Fibroblast of villous mesenchyme (primary cell): ENCODE measurements around the gene TMEM37. TPM values are rescaled to one million over a fixed set of nuclear protein-coding genes. Genes with fewer than 3 reads are reported as not detected.

Experiments
- DNase-seq: peaks from one replicate; pipeline ENCODE4 v3.0.0-alpha.2; 2010; ENCODE audit warnings: low read depth
- H3K4me3 ChIP-seq: 2 replicates; pipeline ENCODE4 v1.5.1; 2011; ENCODE audit warnings: low read depth, mild to moderate bottlenecking, low read length
- CTCF ChIP-seq: IDR thresholded peaks from 2 replicates; pipeline ENCODE4 v1.5.1; 2012; ENCODE audit warnings: low read depth, mild to moderate bottlenecking, low read length; ENCODE audit not compliant: insufficient read depth
- total RNA-seq: library from RNA; depleted of rRNA; stranded (reverse); fragments of >200 nt; gene quantifications from 2 replicates; pipeline ENCODE4 v1.2.3, GENCODE V29; 2012

Gene TMEM37
- total RNA-seq, 1 donor = 1.3 TPM

GRCh38 chr2:119486886-119487285 is 55.2 kb downstream of the TMEM37 start:
- DNase-seq = no peak
- no peak overlapping the region for H3K4me3 ChIP-seq
- no peak for TF ChIP-seq CTCF

- no peak for TF ChIP-seq CTCF
- no peak overlapping the region for H3K4me3 ChIP-seq
- DNase-seq = no peak
These were observed 56.0 kb downstream of the TMEM37 start for GRCh38 chr2:119487434-119488244.

Other genes starting within 250 kb of the TMEM37 start
- 14.5 and 17.7 TPM in 2 replicates for gene STEAP3, start 208.0 kb upstream of the TMEM37 start, total RNA-seq
- gene C2orf76, start 65.0 kb upstream of the TMEM37 start, total RNA-seq = 8.6 and 9.3 TPM in 2 replicates
- gene DBI, start 64.9 kb upstream of the TMEM37 start, total RNA-seq = 87.0 and 117 TPM in 2 replicates
- gene SCTR, start 92.6 kb downstream of the TMEM37 start, total RNA-seq = not detected in 2 replicates
- gene CFAP221, start 112.6 kb downstream of the TMEM37 start, total RNA-seq = not detected in 2 replicates
- gene TMEM177, start 247.3 kb downstream of the TMEM37 start, total RNA-seq = 5.8 and 10.4 TPM in 2 replicates